GM19455 (cell line): ENCODE results near the gene S100A6.
"Not testable (repeated sequence)": the region's sequence is repeated elsewhere in the genome, so short reads cannot be mapped to it uniquely, and the experiment has no call there.

ENCODE experiments used
- ATAC-seq: cut with Tn5 transposase; IDR thresholded peaks from one replicate; pipeline ENCODE4 v1.9.1; 2021; ENCODE audit not compliant: unreplicated experiment

S100A6 gene

GRCh38 chr1:153532769-153533599 lies 2.8 kb downstream of the S100A6 start:
- ATAC-seq, result no peak

GRCh38 chr1:153532181-153532580 lies 3.6 kb downstream of the S100A6 start:
- ATAC-seq, result no peak

GRCh38 chr1:153531638-153532037 lies 4.2 kb downstream of the S100A6 start:
- no peak for ATAC-seq

- no peak for ATAC-seq
These were observed 8.1 kb downstream of the S100A6 start for GRCh38 chr1:153527683-153528040.

DNA sequence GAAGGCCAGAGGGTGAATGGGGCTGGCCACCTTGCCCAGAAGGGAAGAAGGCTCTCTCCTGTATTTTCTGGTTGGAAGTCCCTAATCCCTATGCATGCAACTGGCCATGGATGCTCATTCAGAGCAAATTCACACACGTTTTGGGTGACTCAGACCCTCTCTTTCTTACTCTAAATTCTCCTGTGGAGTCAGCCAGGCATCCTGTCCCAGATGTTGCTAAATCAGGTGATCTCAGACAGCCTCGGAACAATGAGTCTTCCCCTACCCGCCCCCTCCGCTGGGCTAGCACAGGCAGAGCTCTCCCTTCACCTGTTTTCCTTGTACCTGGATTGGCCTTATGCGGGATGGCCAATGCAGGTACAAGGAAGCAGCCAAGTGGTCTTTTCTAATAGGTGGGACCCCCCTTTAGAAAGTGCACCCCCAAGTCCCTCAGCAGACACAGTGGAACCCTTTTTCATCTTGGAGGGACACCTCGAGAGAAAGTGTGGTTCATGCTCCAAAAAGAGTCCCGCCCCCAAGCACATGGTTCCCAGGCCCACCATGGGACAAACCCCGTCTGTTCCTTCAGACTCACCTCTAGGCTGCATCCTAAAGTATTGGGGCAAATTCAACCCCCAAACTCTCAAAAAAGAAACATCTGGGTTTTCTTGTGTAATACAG lies 8.6 kb downstream of the S100A6 start:
- ATAC-seq, result no peak

- ATAC-seq, result no peak
These were observed 9.7 kb downstream of the S100A6 start for GRCh38 chr1:153526132-153526543.

- no peak for ATAC-seq
These were observed 10.6 kb downstream of the S100A6 start for GRCh38 chr1:153525088-153525728.

- not testable (repeated sequence) for ATAC-seq
These were observed 13.3 kb downstream of the S100A6 start for GRCh38 chr1:153522353-153523048.

GRCh38 chr1:153521808-153522207 lies 14.0 kb downstream of the S100A6 start:
- not testable (repeated sequence) for ATAC-seq

DNA sequence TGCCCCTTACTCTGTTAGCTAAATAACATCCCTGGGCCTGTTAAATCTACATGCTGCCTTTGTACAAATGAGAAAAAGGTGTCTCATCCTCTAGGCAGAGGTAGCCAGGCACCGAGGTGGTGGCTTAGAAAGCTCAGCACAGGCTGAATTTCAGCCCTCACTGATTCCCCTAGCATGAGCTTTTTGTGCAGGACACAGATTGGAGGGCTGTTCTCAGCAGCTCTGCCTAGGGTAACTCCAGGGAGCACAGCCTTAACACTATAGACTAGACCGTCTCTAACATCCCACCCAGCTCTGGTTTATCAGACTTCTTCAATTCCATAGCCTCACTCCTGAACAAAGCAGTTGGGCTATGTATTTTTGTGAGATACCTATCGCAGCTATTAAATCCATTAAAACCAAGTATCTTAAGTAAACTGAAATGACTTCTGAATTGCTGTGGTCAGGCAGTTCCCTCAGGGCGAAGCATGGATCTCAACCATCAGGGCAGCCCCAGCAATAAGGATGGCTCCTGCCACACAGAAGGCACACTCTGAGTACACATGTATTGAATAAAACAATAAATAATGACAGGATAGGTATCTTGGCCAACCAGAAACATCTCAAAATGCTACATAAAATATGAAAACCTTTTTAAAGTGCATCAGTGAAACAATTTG lies 14.8 kb downstream of the S100A6 start:
- ATAC-seq, result no peak

GRCh38 chr1:153520137-153520691 lies 15.6 kb downstream of the S100A6 start:
- not testable (repeated sequence) for ATAC-seq

DNA sequence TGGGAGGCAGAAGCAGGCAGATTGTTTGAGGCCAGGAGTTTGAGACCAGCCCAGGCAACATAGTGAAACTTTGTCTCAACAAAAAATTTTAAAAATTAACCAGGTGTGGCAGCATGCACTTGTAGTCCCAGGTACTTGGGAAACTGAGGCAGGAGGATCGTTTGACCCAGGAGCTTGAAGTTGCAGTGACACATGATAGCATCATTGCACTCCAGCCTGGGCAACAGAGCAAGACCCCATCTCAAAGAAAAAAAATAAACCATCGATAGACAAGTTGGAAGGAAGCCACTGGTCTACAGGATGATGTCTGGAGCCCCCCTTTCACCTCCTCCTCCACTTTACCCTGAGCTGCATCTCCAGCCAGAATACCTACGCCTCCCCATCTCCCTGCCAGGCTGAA lies 16.5 kb downstream of the S100A6 start:
- ATAC-seq, result no peak

GRCh38 chr1:153515504-153516394 lies 20.0 kb downstream of the S100A6 start:
- ATAC-seq, result no peak

- no peak for ATAC-seq
These were observed 22.1 kb downstream of the S100A6 start for GRCh38 chr1:153513666-153514065.

DNA sequence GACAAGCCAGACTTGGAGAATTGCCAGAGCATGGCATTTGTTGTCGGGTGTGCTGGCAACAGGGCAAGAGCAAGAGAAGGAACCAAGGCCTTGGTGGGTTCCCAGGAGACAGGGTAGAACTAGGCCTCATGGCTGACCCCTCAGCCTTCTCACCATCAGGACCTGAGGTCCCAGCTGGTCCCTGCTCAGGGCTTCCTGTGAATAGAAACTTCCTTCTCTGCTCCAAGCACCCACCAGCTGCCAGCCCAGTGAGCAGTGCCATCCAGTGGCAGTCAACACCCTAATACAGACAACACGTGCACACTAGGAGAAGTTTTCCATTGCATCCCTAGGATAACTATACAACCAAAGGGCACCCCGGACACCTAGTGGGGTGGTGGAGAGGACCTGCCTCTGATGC lies 22.8 kb downstream of the S100A6 start:
- no peak for ATAC-seq

- ATAC-seq, result no peak
These were observed 24.8 kb downstream of the S100A6 start for GRCh38 chr1:153510984-153511410.

GRCh38 chr1:153509729-153510354 lies 25.9 kb downstream of the S100A6 start:
- ATAC-seq, result no peak

DNA sequence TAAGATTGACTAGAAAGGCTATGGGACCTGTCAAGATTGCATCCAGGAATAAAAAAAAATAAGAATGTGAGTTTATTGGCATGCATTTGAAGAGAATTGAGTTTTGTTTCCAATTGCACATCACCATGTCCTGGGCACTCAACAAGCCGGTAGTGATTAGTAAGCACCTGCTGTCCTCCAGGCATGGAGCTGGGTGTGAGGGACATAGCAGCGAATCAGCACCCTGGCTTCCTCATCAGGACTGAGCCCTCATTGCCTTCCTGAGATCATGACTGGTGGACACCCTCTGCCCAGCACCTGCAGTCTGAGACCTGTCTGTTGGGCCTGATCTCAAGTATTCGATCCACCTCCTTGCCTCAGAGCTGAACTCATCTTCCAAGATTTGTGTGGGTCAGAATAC lies 26.8 kb downstream of the S100A6 start:
- no peak for ATAC-seq
